Left forelimb (tissue), 1 donor: ENCODE data around the gene RIOK1.

Experiments
- DNase-seq: peaks from one replicate; pipeline ENCODE4 v3.0.0-alpha.2; 2018; ENCODE audit warnings: low spot score

The RIOK1 gene

GRCh38 chr6:7409740-7410139 lies 20.1 kb downstream of the RIOK1 start:
- DNase-seq, result no peak

- DNase-seq, result no peak
Measured at GRCh38 chr6:7410851-7411250, 21.2 kb downstream of the RIOK1 start.

GRCh38 chr6:7411328-7411727 lies 21.7 kb downstream of the RIOK1 start:
- DNase-seq, result no peak

- no peak for DNase-seq
Measured at GRCh38 chr6:7413151-7413823, 23.7 kb downstream of the RIOK1 start.

- DNase-seq, result no peak
Measured at GRCh38 chr6:7414811-7415210, 25.2 kb downstream of the RIOK1 start.

GRCh38 chr6:7417684-7418083 lies 28.1 kb downstream of the RIOK1 start:
- no peak for DNase-seq

- no peak for DNase-seq
Measured at GRCh38 chr6:7418238-7418905, 28.8 kb downstream of the RIOK1 start.

- DNase-seq, result no peak
Measured at GRCh38 chr6:7419065-7419464, 29.5 kb downstream of the RIOK1 start.

- DNase-seq, result no peak
Measured at GRCh38 chr6:7421066-7421465, 31.5 kb downstream of the RIOK1 start.

- no peak for DNase-seq
Measured at GRCh38 chr6:7424058-7424457, 34.5 kb downstream of the RIOK1 start.

- DNase-seq, result no peak
Measured at GRCh38 chr6:7424967-7425807, 35.6 kb downstream of the RIOK1 start.

- no peak for DNase-seq
Measured at GRCh38 chr6:7425808-7426190, 36.2 kb downstream of the RIOK1 start.

GRCh38 chr6:7426447-7427169 lies 37.0 kb downstream of the RIOK1 start:
- no peak for DNase-seq

GRCh38 chr6:7431313-7431673 lies 41.7 kb downstream of the RIOK1 start:
- no peak for DNase-seq

- no peak for DNase-seq
Measured at GRCh38 chr6:7431674-7432390, 42.2 kb downstream of the RIOK1 start.

GRCh38 chr6:7432391-7433120 lies 42.9 kb downstream of the RIOK1 start:
- no peak for DNase-seq

GRCh38 chr6:7433121-7433617 lies 43.6 kb downstream of the RIOK1 start:
- DNase-seq, result no peak

GRCh38 chr6:7434672-7435071 lies 45.1 kb downstream of the RIOK1 start:
- DNase-seq, result no peak

- no peak for DNase-seq
Measured at GRCh38 chr6:7438011-7438410, 48.4 kb downstream of the RIOK1 start.

GRCh38 chr6:7439228-7439627 lies 49.6 kb downstream of the RIOK1 start:
- DNase-seq, result no peak

GRCh38 chr6:7440476-7440875 lies 50.9 kb downstream of the RIOK1 start:
- no peak for DNase-seq
